KBM-7 (cell line): ENCODE results near the gene TBC1D22A.

ENCODE experiments used
- DNase-seq: peaks from one replicate; pipeline ENCODE4 v3.0.0-alpha.2; 2015
- in situ Hi-C: fragments of 300-500 bp; cut with MboI; formaldehyde crosslinking; loops from 2 replicates; pipeline ENCODE4 v1.14.3; 2020; ENCODE audit warnings: low sequenced_read_pairs, low pct_unique_long_range_greater_than_20kb, mixed read lengths

Gene TBC1D22A

DNA sequence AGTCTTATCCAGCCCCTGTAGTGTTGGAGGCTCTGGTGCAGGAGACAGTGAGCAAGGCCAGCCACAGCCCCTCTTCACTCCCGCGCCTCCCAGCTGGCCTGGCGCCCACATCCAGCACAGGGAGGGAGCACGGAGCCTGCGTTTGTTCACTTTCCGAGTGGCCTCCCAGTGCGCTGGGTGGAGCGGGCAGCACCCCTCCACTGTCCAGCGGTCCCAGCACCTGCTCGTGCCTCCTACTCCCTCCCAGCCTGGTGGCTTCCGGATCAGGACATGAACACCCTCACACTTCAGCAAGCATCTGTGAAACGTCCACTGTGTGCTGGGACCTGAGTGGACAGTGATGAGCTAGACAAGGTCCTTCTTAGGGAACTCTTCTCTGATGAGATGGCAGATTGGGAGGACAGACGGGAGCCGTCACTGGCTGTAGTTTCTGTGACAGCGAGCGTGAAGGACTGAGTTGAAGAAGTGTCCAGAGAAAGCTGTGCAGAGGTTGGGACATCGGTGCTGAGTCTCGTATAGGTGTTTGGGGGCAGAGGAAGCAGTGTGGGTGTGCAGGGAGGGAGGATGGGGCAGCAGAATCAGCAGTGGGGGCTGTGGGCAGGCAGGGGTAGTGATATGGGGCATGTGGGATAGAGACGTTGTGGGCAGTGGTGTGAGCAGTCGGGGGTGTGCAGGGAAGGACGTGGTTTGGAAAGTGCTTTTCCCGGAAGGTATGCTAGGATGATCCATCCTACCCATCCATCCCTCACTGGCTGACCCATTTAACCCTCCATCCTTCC, 256.8 kb downstream of the TBC1D22A start:
- in situ Hi-C loops = no loop called here
- no peak for DNase-seq

DNA sequence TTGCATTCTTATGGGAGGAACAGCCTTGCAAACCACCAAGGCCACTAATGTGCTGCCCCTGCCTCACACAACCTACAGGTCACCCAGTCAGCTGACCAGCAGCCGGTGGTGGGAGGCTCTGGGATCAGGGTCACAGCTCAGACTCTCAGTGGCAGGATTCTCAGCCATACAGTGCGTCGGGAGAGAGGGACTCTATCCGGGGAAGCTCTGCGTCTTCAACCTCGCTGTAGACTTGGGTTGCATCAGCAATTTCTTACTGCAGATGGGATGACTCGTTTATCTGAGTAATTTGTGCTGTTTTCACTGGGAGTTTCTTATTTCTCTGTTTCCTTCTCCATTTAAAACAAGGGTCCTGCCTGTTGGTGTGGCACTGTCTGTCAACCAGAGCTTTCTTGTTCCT, 257.7 kb downstream of the TBC1D22A start:
- in situ Hi-C loops = no loop called here
- DNase-seq = no peak

DNA sequence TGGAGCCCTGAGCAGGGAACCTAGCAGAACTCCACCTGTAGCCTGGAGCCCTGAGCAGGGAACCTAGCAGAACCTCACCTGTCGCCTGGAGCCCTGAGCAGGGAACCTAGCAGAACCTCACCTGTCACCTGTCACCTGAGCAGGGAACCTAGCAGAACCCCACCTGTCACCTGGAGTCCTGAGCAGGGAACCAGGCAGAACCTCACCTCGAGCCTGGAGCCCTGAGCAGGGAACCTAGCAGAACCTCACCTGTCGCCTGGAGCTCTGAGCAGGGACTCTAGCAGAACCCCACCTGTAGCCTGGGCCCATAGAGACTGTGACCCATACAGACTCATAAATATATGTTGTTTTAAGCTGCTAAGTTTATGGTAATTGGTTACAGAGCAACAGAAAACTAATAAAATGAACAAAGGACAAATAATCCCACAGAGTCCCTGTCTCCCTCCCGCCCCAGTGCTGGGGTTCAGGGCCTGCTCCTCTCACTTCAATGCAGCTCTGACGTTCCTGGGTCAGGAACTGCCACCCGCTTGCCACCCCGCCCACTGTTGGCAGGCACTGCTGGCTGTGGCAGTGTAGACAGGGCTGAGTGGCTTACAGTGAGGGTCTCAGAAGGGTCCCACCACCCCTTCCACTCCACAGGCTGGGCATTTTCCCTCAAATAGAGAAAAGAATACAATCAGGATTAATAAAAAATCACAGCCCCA, 259.1 kb downstream of the TBC1D22A start:
- DNase-seq = no peak
- in situ Hi-C loops = no loop called here

DNA sequence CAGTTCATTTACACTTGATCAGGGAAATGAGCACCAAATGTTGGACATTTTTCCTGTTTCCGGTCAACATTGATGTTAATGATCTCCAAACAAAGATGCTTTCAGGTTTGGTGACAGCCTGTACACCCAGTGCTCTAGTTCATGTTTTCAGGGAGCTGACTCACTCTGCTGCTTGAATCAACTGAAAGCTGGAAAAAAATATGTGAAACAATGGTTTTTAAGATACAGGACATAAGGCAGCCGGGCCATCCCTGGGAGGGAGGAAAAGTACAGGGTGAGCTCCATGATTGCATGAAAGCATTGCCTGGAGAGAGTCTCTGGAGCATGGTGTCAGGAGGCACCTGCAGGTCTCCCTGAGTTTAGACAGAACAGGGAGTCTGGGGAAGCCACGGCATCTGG, 259.6 kb downstream of the TBC1D22A start:
- in situ Hi-C loops = no loop called here

GRCh38 chr22:47022475-47022874, 260.0 kb downstream of the TBC1D22A start:
- DNase-seq = no peak
- in situ Hi-C loops = no loop called here

More for the DNA sequence above, 259.6 kb downstream of the TBC1D22A start:
- DNase-seq = no peak

GRCh38 chr22:47023871-47024270, 261.4 kb downstream of the TBC1D22A start:
- in situ Hi-C loops = no loop called here
- DNase-seq = no peak

GRCh38 chr22:47027766-47028165, 265.3 kb downstream of the TBC1D22A start:
- in situ Hi-C loops = no loop called here
- DNase-seq = no peak

DNA sequence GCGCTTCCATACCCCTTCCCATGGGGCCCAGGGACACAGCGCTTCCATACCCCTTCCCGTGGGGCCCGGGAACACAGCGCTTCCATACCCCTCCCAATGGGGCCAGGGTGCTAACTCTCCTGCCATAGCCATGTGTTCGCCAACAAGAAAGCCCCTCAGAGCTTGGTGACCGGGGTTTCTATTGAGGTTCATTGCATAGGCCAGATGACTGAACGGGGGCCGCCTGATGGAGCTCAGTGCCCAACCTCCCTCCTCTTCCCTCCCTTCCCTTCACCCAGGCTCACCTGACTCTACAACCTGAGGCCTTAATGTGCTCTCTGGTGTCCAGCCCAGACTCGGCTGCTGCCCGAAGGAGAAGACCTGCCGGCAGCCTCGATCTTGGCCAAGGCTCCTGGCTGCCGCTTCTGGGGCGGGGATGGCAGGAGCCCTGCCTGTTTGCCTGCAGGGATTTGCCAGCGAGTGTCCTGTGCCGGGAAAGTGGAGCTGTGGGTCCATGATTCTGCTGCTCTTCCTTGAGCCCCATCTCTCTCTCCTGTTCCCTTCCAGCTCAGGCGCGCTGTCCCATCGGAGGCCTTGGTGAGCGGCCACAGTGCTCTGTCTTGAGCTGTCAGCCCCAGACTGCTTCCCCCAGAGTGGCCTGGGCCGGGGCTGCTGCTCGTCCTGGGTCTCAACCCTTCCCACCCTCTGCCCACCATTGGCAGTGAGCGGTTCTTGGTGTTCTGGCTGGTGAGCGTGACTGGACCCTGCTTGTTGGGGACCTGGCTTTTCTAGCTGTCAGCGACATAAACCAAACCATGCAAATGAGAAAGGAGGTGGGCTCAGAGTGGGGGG, 267.0 kb downstream of the TBC1D22A start:
- no peak for DNase-seq
- in situ Hi-C loops = no loop called here

DNA sequence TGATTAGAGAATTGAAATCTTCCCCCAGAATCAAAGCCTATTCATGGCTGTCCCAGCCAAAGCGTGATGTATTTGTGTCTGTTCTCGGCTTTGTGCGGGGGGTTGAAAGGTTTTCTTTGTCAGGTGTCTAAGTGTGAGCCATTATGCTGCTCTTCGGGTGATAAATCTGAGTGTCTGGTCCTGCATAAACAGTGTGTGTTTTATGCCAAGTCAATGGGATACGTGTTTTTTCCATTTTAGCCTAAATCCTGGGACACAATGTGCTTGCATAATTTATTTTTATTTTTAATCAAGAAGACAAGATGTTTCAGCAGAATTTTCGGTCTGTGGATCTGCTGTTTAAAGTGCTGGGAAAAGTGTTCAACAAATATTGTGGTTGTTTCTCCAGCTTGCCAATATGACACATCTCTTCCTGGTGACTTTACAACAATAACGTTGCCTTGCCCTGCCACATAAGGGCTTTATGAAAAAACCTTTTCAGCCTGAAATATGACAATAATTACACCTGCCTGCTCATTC, 267.8 kb downstream of the TBC1D22A start:
- in situ Hi-C loops = no loop called here
- DNase-seq = no peak

DNA sequence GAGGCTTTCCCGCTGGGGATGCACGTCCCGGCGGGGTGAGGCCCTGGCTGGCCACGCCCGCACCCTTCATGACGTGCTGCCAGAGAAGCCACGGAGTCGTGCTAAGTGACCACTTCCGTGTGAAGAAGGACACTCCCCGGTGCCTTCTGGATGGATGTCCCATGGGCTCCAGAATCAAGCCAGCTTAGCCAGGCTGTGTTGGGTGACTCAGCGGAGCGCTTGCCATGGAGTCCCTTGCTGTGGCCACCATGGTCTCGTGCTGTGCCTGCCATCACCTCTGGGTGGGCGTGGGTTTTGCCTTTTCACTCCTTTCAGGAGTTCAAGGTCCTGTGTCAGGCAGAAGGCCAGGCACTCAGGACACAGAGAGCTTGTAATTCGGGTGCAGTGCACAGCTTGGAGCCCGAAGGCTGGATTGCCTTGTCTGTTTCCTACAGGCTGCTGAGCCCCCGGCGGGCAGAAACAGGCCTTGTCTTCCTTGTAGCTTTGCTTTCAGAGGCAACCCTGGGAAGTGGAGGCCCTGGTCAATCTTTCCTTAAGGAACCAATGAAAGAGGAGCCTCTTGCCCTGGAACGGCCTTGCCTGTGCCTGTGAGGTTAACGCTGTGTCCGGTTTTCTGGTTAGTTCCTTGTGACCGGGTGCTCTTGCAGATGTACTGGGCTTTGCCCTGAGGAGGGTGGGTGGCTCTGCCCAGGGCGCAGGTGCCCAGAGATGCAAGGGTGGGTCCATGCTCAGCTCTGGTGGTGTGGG, 268.6 kb downstream of the TBC1D22A start:
- DNase-seq = no peak
- in situ Hi-C loops = no loop called here

GRCh38 chr22:47031628-47031915, 269.1 kb downstream of the TBC1D22A start:
- no peak for DNase-seq
- in situ Hi-C loops = no loop called here

DNA sequence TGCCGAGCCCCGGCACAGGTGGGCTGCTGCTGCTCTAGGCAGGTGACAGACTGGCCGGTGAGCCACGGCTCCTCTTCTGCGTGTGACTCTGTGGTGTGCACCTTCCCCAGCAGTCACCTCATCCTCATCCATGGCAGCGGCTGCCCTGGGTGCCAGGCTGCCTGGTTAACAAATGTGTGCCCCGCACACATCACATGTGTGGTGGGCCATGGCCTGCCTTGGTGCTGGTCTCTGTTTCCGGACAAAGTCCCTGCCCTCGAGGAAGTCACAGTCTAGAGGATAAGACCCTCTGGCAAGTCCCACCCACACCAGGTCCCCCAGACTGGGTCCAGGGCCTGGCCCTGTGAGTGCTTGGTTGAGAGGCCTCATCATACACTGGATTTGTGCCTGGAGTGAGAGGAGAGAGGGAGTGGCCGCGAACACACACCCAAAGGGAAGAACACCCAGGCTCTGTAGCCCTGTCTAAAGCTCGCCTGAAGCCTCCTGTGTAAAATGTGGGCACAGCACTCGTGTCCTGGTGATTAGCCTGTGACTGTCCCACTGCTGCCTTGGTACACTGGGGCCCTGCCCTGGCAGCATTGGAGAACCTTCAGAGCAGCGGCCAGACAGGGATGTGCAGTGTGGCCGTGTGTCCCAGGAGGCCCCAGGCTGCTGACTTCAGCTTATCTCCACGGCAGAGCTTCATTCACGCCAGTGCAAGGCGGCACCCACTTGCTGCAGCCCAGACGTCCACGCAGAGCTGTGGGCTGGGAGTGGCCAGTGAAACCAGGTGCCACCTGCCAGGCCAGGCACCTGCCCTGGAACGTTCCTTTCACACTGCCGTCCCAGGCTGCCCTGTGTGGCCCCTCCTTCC, 269.9 kb downstream of the TBC1D22A start:
- in situ Hi-C loops = no loop called here
- no peak for DNase-seq

GRCh38 chr22:47032956-47033647, 270.7 kb downstream of the TBC1D22A start:
- in situ Hi-C loops = no loop called here
- no peak for DNase-seq

DNA sequence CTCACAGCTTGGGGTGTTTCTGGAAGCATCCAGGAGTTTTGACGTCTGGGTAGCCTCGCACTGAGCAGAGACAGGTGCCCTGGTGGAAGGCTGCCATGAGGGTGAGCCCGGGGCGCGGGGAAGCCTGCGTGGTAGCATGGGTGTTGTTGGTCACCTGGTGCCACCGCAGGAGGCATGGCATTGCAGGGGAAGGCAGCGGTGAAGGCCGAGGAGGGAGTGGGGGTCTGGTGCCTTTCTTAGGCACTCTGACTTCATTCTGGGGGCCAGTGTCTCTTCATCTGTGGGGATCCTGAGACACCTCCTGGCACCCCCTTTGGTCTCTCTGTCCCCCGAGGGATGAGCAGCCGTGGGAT, 271.2 kb downstream of the TBC1D22A start:
- DNase-seq = no peak
- in situ Hi-C loops = no loop called here

GRCh38 chr22:47034076-47034808, 271.8 kb downstream of the TBC1D22A start:
- in situ Hi-C loops = no loop called here

DNA sequence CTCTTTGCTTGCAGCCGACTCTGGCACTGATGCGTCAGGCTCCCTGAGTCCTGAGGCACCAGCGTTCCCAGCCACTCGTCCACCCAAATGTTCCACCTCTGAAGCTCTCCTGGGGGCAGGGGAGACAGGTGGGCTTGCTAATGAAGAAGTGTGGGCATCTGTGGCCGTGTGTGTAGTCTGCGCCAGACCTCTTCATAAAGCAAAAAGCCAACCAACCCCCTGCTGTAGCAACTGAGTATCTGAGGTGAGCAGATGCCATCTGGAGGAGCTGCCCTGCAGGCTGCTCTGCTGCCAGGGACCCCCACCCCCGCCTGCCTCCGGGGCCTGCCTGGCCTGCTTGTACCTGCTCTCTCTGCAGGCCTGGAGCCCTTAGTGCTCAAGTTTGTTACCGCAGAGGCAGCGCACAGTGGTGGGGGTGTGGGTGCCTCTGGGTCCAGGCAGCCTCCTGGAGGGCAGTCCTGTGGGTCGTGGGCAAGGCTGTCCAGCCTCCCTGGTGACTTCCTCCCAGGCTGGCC, 272.5 kb downstream of the TBC1D22A start:
- no peak for DNase-seq
- in situ Hi-C loops = no loop called here

More at GRCh38 chr22:47034076-47034808, 271.8 kb downstream of the TBC1D22A start:
- no peak for DNase-seq

DNA sequence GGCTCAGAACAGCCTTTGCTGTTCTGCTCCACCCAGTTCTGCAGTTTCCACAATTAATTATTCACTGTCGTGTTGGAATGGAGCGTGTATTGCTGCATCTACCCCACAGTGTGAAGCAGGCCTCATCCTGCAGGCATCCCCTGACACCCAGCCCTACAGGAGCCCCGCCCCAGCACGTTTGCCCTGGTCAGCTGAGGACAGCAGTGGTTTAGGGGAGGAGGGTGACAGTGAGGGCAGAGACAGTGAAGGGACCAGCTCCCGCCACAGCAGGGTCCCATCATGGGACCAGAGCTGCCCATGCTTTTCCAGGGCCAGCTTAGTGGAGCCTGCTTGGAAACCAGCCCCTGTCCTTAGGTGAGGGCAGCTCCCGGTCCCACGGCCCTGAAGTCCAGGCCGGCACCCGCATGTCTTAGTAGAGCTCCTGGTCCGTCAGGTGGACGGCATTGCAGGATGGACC, 273.0 kb downstream of the TBC1D22A start:
- DNase-seq = no peak
- in situ Hi-C loops = no loop called here
